CD4-positive, alpha-beta memory T cell (primary cell): ENCODE results near the gene GSTP1. TPM values are rescaled to one million over a fixed set of nuclear protein-coding genes. Genes with fewer than 3 reads are reported as not detected.

ENCODE experiments used
- CTCF ChIA-PET: fragments of 350-600 bp; sonication (Branson Sonifier 250); formaldehyde crosslinking; loops from one replicate; lab custom pipeline; 2021; ENCODE audit warnings: inconsistent platforms; ENCODE audit not compliant: partially characterized antibody; lab: Charles Lee
- POLR2A ChIA-PET: fragments of 350-600 bp; sonication (Branson Sonifier 250); formaldehyde crosslinking; loops from one replicate; lab custom pipeline; 2021; ENCODE audit not compliant: partially characterized antibody; lab: Charles Lee
- DNase-seq, 5 donors: peaks; one replicate each; pipeline versions ENCODE4 v3.0.0 to v3.0.0-alpha.2; 2020 to 2022; ENCODE audit warnings: mixed read lengths in 1 of 5
- H3K27ac ChIP-seq: one replicate; pipeline ENCODE4 v1.7.0; 2013; ENCODE audit warnings: low read depth, low read length
- H3K27me3 ChIP-seq: 2 replicates; pipeline ENCODE4 v1.7.0; 2013; ENCODE audit warnings: mild to moderate bottlenecking, low read length, moderate library complexity; ENCODE audit not compliant: insufficient read depth
- H3K36me3 ChIP-seq: 2 replicates; pipeline ENCODE4 v1.7.0; 2013; ENCODE audit warnings: mild to moderate bottlenecking, low read length, moderate library complexity; ENCODE audit not compliant: insufficient read depth
- H3K4me1 ChIP-seq: 2 replicates; pipeline ENCODE4 v1.7.0; 2013; ENCODE audit warnings: mild to moderate bottlenecking, low read length, moderate library complexity; ENCODE audit not compliant: insufficient read depth
- H3K4me3 ChIP-seq, 2 donors: one replicate each; pipeline ENCODE4 v1.7.0; 2013; ENCODE audit warnings: low read length in 2 of 2, mild to moderate bottlenecking in 1 of 2
- H3K9me3 ChIP-seq, 2 donors: one replicate each; pipeline ENCODE4 v1.7.0; 2013; ENCODE audit warnings: low read length in 2 of 2, control low read depth in 1 of 2; ENCODE audit not compliant: control insufficient read depth in 1 of 2
- H3K27ac Mint-ChIP-seq, 7 donors: one replicate each; pipeline ENCODE4 v1.8.0; 2020 to 2021; ENCODE audit warnings: mixed read lengths in 7 of 7, mild to moderate bottlenecking in 6 of 7, inconsistent platforms in 3 of 7, moderate library complexity in 3 of 7
- H3K27me3 Mint-ChIP-seq, 2 donors: one replicate each; pipeline ENCODE4 v1.8.0; 2020 to 2021; ENCODE audit warnings: mixed read lengths in 2 of 2
- H3K36me3 Mint-ChIP-seq, 2 donors: one replicate each; pipeline ENCODE4 v1.8.0; 2020 to 2021; ENCODE audit warnings: mixed read lengths in 2 of 2, inconsistent platforms in 1 of 2, mild to moderate bottlenecking in 1 of 2
- H3K4me1 Mint-ChIP-seq, 4 donors: one replicate each; pipeline ENCODE4 v1.8.0; 2020 to 2021; ENCODE audit warnings: mixed read lengths in 4 of 4, mild to moderate bottlenecking in 1 of 4
- H3K4me3 Mint-ChIP-seq, 8 donors: one replicate each; pipeline ENCODE4 v1.8.0; 2020 to 2021; ENCODE audit warnings: mixed read lengths in 8 of 8, mild to moderate bottlenecking in 7 of 8, moderate library complexity in 6 of 8, inconsistent platforms in 3 of 8
- H3K9me3 Mint-ChIP-seq, 8 donors: one replicate each; pipeline ENCODE4 v1.8.0; 2020 to 2021; ENCODE audit warnings: mixed read lengths in 8 of 8, mild to moderate bottlenecking in 5 of 8, inconsistent platforms in 3 of 8, moderate library complexity in 1 of 8
- intact Hi-C: fragments of 100-400 bp; cut with micrococcal nuclease; formaldehyde crosslinking; loops from one replicate; pipeline ENCODE4 v1.15.1; 2023
- polyA plus RNA-seq, 2 donors: library from polyadenylated mRNA; unstranded; fragments of 300-500 nt; fragmentation: Illumina TruSeq; gene quantifications; one replicate each; pipeline ENCODE4 v1.2.3, GENCODE V29; 2021
- total RNA-seq, 2 experiments: library from RNA; stranded (reverse); gene quantifications; one replicate each; pipeline ENCODE4 v1.2.3, GENCODE V29; 2021

GSTP1 gene
- total and polyA plus RNA-seq, 4 experiments from 2014 or later = 134 to 245 (median 189) TPM

GRCh38 chr11:67630943-67631331, 47.3 kb downstream of the GSTP1 start:
- H3K4me1 Mint-ChIP-seq = peaks cover 3 to 11% (median 6%) of the 10 kb centered on the region in 4 donors
- Histone ChIP-seq H3K4me3 (peak overlapping the region; percentile 3 to 84), H3K9me3 (no peaks in the 10 kb centered on the region), H3K27ac (peak overlapping the region; percentile 81), H3K4me1 (peaks cover 14% of the 10 kb centered on the region), H3K36me3 (no peaks in the 10 kb centered on the region), H3K27me3 (no peaks in the 10 kb centered on the region)
- DNase-seq = peak in 1 of 5 donors; percentile 22
- ChIA-PET CTCF (interaction anchor here (1.5 to 6.3 kb wide), 5 partner anchors 16 to 31 kb away, joined by 7 to 67 read pairs (median 12); partner anchors contain the start of gene ACY3), POLR2A (interaction anchor here (0.6 to 3.3 kb wide), 7 partner anchors 15 to 391 kb away, joined by 3 to 44 read pairs (median 26); partner anchors contain the start of genes ACY3 and POLD4)
- peaks cover 0 to 2% (median 0%) of the 10 kb centered on the region in 8 donors for H3K9me3 Mint-ChIP-seq
- intact Hi-C loops = loop anchor here (1.0 to 2.0 kb wide), 2 partner anchors 174 to 278 kb away; partner anchors contain the start of gene POLD4
- no peaks in the 10 kb centered on the region for H3K27me3 Mint-ChIP-seq
- H3K27ac Mint-ChIP-seq = peak overlapping the region; percentile 61 to 96 (median 92)
- no peaks in the 10 kb centered on the region for H3K36me3 Mint-ChIP-seq
- H3K4me3 Mint-ChIP-seq = peak overlapping the region; percentile 78 to 91 (median 89)

- POLR2A ChIA-PET = interaction anchor here (0.6 to 3.3 kb wide), 5 partner anchors 17 to 392 kb away, joined by 3 to 44 read pairs (median 6); partner anchors contain the start of gene ACY3
- H3K27ac Mint-ChIP-seq = peak overlapping the region in 5 of 7 donors; percentile 46 to 95 (median 76)
- H3K9me3 Mint-ChIP-seq = no peaks in the 10 kb centered on the region
Observed at GRCh38 chr11:67631411-67631810, 47.8 kb downstream of the GSTP1 start.

GRCh38 chr11:67631853-67632174, 48.2 kb downstream of the GSTP1 start:
- Histone ChIP-seq H3K4me3 (no peak overlapping the region), H3K27me3 (no peaks in the 10 kb centered on the region), H3K4me1 (peaks cover 14% of the 10 kb centered on the region), H3K9me3 (no peaks in the 10 kb centered on the region), H3K36me3 (no peaks in the 10 kb centered on the region), H3K27ac (no peak overlapping the region)
- POLR2A ChIA-PET = interaction anchor here (1.0 to 3.3 kb wide), 2 partner anchors 17 to 19 kb away, joined by 4 to 44 read pairs; partner anchors contain the start of gene ACY3
- intact Hi-C loops = loop anchor here (2.0 kb wide), 1 partner anchor 173 kb away; no protein-coding TSS in a partner anchor
- peak overlapping the region in 4 of 7 donors; percentile 66 to 82 (median 77) for H3K27ac Mint-ChIP-seq
- H3K36me3 Mint-ChIP-seq = no peaks in the 10 kb centered on the region
- CTCF ChIA-PET = interaction anchor here (6.3 kb wide), 1 partner anchor 27 kb away, joined by 67 read pairs; no protein-coding TSS in a partner anchor
- DNase-seq = no peak
- H3K4me3 Mint-ChIP-seq = peak overlapping the region; percentile 5 to 79 (median 56)
- H3K4me1 Mint-ChIP-seq = peaks cover 3 to 11% (median 6%) of the 10 kb centered on the region in 4 donors
- no peaks in the 10 kb centered on the region for H3K27me3 Mint-ChIP-seq
- H3K9me3 Mint-ChIP-seq = no peaks in the 10 kb centered on the region

More at GRCh38 chr11:67631411-67631810, 47.8 kb downstream of the GSTP1 start:
- Mint-ChIP-seq H3K4me1 (peaks cover 3 to 11% (median 6%) of the 10 kb centered on the region in 4 donors), H3K4me3 (peak overlapping the region; percentile 28 to 91 (median 88)), H3K36me3 (no peaks in the 10 kb centered on the region), H3K27me3 (no peaks in the 10 kb centered on the region)
- H3K27ac ChIP-seq = peak overlapping the region; percentile 81
- intact Hi-C loops = loop anchor here (2.0 kb wide), 1 partner anchor 173 kb away; no protein-coding TSS in a partner anchor
- H3K4me3 ChIP-seq = no peak overlapping the region
- H3K36me3 ChIP-seq = no peaks in the 10 kb centered on the region
- CTCF ChIA-PET = interaction anchor here (6.3 kb wide), 1 partner anchor 27 kb away, joined by 67 read pairs; no protein-coding TSS in a partner anchor
- no peaks in the 10 kb centered on the region for H3K27me3 ChIP-seq
- H3K9me3 ChIP-seq = no peaks in the 10 kb centered on the region
- DNase-seq = no peak
- peaks cover 14% of the 10 kb centered on the region for H3K4me1 ChIP-seq

DNA sequence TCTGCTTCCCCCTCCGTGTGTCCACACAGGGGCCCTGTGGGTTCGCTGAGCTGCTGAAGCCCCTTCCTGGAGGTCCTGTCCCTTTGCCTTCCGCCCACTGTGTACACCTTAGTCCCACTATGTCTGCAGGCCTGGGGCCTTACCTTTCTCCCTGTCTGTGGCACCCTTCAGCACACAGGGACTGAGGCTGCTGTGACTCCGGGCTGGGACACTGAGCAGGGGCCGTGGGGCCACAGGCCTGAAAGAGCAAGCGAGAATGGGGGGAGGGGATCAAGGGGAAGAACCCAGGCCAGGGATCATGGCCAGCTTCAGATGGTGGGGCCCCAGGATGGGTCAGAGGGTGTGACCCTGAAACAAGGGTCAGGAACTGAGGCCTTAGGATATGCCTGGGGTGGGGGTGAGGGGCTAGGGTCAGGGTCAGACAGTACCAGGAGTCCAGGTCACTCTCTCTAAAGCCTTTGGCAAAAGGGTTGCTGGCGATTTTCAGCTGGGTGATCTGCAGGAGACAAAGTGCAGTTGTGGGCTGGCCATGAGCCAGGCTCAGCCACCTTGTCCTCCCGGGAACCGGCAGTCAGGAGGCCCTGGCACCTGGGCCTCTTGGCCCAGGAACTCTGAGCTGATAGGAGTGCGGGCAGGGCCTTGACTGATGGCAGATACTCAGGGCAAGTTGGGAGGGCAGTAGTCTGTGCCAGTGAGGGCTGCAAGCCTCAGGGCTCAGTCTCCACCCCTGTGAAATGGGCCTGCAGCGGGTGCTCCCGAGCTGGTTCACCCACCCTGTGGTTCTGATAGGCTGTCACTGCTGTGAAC, 48.8 kb downstream of the GSTP1 start:
- Mint-ChIP-seq H3K27me3 (no peaks in the 10 kb centered on the region), H3K4me1 (peaks cover 3 to 11% (median 6%) of the 10 kb centered on the region in 4 donors), H3K27ac (peak overlapping the region in 5 of 7 donors; percentile 57 to 82 (median 73)), H3K4me3 (peak overlapping the region in 6 of 8 donors; percentile 5 to 79 (median 62)), H3K36me3 (no peaks in the 10 kb centered on the region), H3K9me3 (no peaks in the 10 kb centered on the region)
- Histone ChIP-seq H3K27ac (no peak overlapping the region), H3K4me1 (peaks cover 14% of the 10 kb centered on the region), H3K27me3 (no peaks in the 10 kb centered on the region), H3K4me3 (no peak overlapping the region), H3K9me3 (no peaks in the 10 kb centered on the region), H3K36me3 (no peaks in the 10 kb centered on the region)
- ChIA-PET POLR2A (interaction anchor here (1.0 kb wide), 1 partner anchor 18 kb away, joined by 4 read pairs; the partner anchor contains the start of gene ACY3), CTCF (interaction anchor here (0.7 to 6.3 kb wide), 2 partner anchors 26 to 27 kb away, joined by 3 to 67 read pairs; no protein-coding TSS in a partner anchor)
- DNase-seq = no peak
- intact Hi-C loops = no loop called here

GRCh38 chr11:67632982-67633755, 49.6 kb downstream of the GSTP1 start:
- Histone ChIP-seq H3K4me1 (peaks cover 14% of the 10 kb centered on the region), H3K27ac (no peak overlapping the region), H3K9me3 (no peaks in the 10 kb centered on the region), H3K27me3 (no peaks in the 10 kb centered on the region), H3K4me3 (no peak overlapping the region), H3K36me3 (no peaks in the 10 kb centered on the region)
- ChIA-PET CTCF (interaction anchor here (0.7 kb wide), 1 partner anchor 26 kb away, joined by 3 read pairs; no protein-coding TSS in a partner anchor), POLR2A (no interaction called here)
- no peaks in the 10 kb centered on the region for H3K36me3 Mint-ChIP-seq
- peaks cover 3 to 11% (median 6%) of the 10 kb centered on the region in 4 donors for H3K4me1 Mint-ChIP-seq
- intact Hi-C loops = no loop called here
- H3K4me3 Mint-ChIP-seq = peak overlapping the region in 2 of 8 donors; percentile 12 to 65
- no peak for DNase-seq
- H3K9me3 Mint-ChIP-seq = no peaks in the 10 kb centered on the region
- no peaks in the 10 kb centered on the region for H3K27me3 Mint-ChIP-seq
- H3K27ac Mint-ChIP-seq = peak overlapping the region in 2 of 7 donors; percentile 73

DNA sequence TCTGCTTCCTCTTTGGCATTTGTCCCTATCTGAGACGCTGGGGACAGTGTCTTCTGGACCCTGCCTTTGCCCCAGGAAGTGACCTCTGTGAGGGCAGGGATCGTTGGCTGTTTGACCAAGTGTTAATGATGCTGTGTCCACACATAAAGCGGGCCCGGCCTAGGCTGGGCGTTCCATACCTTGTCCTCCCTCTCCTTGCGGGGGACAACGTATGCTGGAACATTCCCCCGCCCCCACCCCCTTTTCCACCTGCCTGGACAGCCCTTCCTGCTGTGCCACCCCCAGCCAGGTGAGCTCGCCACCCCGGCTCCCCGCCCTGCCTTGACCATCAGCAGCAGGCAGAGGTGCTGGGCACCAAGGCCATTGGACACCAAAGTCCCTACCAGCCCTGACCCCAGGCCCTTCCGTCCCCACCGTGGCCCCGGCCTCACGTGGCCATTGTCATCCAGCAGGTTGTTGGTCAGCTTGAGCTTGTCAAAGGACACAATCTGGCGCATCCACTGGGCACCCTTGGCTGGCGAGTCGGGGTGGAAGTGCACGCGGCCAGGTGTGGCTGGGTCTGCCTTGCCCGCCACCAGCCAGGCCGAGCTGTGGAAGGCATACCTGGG, 50.2 kb downstream of the GSTP1 start:
- peak overlapping the region in 1 of 8 donors; percentile 31 for H3K4me3 Mint-ChIP-seq
- H3K27ac Mint-ChIP-seq = peak overlapping the region in 1 of 7 donors; percentile 73
- DNase-seq = no peak
- intact Hi-C loops = no loop called here
- H3K27me3 Mint-ChIP-seq = no peaks in the 10 kb centered on the region
- Histone ChIP-seq H3K9me3 (no peaks in the 10 kb centered on the region), H3K4me1 (peaks cover 13% of the 10 kb centered on the region), H3K27ac (no peak overlapping the region), H3K27me3 (no peaks in the 10 kb centered on the region), H3K4me3 (no peak overlapping the region), H3K36me3 (no peaks in the 10 kb centered on the region)
- peaks cover 3 to 11% (median 6%) of the 10 kb centered on the region in 4 donors for H3K4me1 Mint-ChIP-seq
- ChIA-PET CTCF (interaction anchor here (2.0 kb wide), 1 partner anchor 13 kb away, joined by 6 read pairs; no protein-coding TSS in a partner anchor), POLR2A (interaction anchor here (1.1 kb wide), 1 partner anchor 16 kb away, joined by 3 read pairs; the partner anchor contains the start of gene ACY3)
- no peaks in the 10 kb centered on the region for H3K36me3 Mint-ChIP-seq
- H3K9me3 Mint-ChIP-seq = no peaks in the 10 kb centered on the region
